Lower leg skin (tissue), 4 donors: ENCODE results near the gene ABLIM1. TPM values are rescaled to one million over a fixed set of nuclear protein-coding genes. Genes with fewer than 3 reads are reported as not detected.

Experiments used
- DNase-seq, 2 donors: peaks; one replicate each; pipeline ENCODE4 v3.0.0-alpha.2; 2019; ENCODE audit warnings: low spot score in 2 of 2
- H3K4me3 ChIP-seq: fragments of 200-600 bp; sonication (generic); 2 replicates; pipeline ENCODE4 v1.5.1; 2017; ENCODE audit warnings: mild to moderate bottlenecking, low read depth; ENCODE audit not compliant: poor library complexity, severe bottlenecking
- POLR2A ChIP-seq, 2 donors: fragments of 450-650 bp; IDR thresholded peaks; one replicate each; pipeline ENCODE4 v1.6.1; 2016 to 2017; ENCODE audit warnings: antibody characterized with exemption in 2 of 2, mild to moderate bottlenecking in 1 of 2, moderate library complexity in 1 of 2
- WGBS, 2 donors: methylation state at CpG; one replicate each; pipeline ENCODE4 v1.1.5; 2018; 5-methylcytosine and 5-hydroxymethylcytosine counted together
- intact Hi-C: fragments of 100-400 bp; cut with DNase I; formaldehyde crosslinking; loops from one replicate; pipeline ENCODE4 v1.15.0; 2023; ENCODE audit warnings: low total_unique reads
- total RNA-seq, 4 donors: library from RNA; depleted of rRNA; stranded (reverse); fragments of >200 nt; gene quantifications; one replicate each; pipeline ENCODE4 v1.1.0, GENCODE V29; 2016
- TF ChIP-seq, protein P1 (sequence below), 3 donors: fragments of 450-650 bp; IDR thresholded peaks; one replicate each; pipeline ENCODE4 v1.5.1; 2016; ENCODE audit warnings: antibody characterized with exemption in 3 of 3, mild to moderate bottlenecking in 3 of 3, moderate library complexity in 2 of 3

The ABLIM1 gene
- total RNA-seq, 4 donors from 2014 or later, result 171 to 258 (median 209) TPM

DNA sequence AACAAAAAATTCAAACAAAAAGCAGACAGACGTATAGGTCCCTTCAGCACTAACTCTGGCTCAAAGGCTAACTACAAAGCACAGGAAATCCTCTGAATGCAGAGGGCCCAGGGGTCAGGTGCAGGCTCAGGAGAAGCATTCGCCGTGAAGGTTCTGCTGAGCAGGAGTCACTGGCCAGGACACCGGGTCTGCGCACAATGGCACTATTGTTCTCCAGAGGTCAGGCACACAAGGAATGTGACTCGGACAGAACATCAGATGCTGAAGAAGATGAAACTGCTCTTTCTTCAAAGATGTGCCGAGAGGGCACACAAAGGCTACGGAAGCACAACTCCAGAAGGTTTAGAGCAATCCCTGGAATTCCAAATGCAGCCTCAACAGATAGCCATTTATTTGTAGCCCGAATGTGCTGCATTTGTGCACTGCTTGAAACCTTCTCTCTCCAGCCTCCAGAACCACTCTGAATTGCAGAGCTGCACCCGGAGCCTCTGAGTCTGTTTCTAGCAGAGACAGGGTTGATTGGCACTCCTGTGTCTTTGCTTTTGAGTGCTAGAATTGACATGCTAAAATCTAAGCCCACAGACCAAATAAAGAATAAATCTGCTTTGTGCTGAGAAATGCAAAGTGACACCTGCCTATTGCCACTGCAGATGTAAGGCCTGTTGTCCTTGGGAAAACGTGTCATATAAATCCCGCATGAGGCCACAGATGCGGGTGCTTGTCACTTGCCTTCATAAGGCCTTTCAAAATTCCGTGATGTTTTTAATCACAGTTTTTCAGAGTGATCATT lies 168.4 kb downstream of the ABLIM1 start:
- WGBS, 2 donors, result 81 to 86% methylated on average over 14 of the region's 14 CpGs
- TF ChIP-seq POLR2A (IDR thresholded peaks at IDR 0.05), result no peak
- TF ChIP-seq, protein P1, sequence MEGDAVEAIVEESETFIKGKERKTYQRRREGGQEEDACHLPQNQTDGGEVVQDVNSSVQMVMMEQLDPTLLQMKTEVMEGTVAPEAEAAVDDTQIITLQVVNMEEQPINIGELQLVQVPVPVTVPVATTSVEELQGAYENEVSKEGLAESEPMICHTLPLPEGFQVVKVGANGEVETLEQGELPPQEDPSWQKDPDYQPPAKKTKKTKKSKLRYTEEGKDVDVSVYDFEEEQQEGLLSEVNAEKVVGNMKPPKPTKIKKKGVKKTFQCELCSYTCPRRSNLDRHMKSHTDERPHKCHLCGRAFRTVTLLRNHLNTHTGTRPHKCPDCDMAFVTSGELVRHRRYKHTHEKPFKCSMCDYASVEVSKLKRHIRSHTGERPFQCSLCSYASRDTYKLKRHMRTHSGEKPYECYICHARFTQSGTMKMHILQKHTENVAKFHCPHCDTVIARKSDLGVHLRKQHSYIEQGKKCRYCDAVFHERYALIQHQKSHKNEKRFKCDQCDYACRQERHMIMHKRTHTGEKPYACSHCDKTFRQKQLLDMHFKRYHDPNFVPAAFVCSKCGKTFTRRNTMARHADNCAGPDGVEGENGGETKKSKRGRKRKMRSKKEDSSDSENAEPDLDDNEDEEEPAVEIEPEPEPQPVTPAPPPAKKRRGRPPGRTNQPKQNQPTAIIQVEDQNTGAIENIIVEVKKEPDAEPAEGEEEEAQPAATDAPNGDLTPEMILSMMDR (IDR thresholded peaks at IDR 0.05), result no peak
- no peak overlapping the region for H3K4me3 ChIP-seq
- DNase-seq, result no peak
- intact Hi-C loops, result no loop called here

DNA sequence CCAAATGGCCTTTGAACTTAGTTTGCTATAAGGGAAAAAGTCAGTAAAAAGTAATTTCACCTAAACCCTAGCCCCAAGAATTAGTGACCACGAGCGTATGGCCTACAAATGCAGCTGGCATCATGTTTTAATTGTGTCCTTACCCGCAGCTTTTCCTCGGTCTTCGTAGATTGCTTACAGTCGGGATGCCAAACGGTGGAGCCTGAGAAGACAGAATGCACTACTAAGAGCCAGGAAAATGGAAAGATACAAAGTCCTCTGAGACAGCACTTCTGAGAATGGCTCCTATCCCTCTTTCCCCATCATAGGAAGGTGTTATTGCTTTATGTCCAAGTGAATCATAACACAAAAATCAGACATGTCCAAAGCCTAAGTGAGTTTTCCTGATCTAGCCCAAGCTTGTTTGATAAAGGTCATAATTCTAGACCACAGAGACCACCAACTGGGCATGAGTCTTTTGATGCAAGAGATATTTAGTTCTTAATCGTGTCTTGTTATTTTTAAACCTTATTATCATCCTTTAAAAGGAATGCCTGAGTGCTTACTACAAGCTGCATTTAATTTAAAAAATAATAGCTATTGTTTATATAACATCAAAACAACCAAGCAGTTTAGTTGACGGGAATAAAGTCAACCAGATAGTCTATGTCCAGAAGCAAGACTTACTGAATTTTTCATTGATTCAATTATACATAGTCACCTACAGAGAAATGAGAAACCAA lies 170.1 kb downstream of the ABLIM1 start:
- intact Hi-C loops, result no loop called here
- no peak overlapping the region for H3K4me3 ChIP-seq
- TF ChIP-seq POLR2A (IDR thresholded peaks at IDR 0.05), result no peak
- TF ChIP-seq, protein P1 (IDR thresholded peaks at IDR 0.05), result no peak
- WGBS, 2 donors, result 89 to 93% methylated on average over 9 of the region's 9 CpGs
- DNase-seq, result no peak

DNA sequence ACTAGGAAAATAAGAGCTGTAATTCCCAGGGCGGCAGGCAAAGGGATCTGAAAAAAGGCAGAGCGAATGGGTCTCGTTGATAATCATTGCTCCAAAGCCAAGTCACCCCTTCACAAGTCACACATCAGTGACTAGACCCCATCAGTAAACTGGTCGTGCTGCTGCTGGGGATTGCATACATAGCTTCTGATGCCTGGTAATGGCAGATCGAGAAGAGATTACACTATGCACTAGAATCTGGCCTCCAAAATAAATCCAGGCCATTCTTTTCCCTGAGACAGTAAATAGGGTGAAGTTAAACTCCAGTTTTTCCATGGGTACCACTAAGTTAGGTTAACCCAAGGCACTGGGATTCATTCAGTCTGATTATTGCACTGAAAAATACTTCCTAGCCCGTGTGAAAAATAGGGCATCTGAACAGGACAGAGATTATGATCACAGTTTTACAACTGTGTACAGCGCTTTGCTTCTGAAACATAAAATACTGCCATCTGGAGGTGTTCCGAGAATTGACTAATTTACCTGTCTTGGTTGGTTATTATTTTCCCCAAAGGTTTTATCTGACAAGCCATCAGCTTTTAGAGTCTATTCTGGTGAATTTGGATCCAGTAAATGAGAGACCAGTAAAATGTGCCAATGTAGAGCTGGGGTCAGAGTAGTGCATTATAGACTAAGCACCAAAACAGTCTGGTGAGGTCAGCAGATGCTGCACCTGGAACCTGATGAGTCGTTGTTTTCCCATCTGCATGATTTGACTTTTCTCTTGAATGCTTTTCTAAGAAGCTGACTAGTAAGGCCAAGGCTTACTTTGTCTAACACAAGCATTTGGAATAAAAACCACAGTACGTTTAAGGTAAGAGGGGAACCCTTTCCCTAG lies 170.9 kb downstream of the ABLIM1 start:
- 83 to 88% methylated on average over 10 of the region's 10 CpGs for WGBS, 2 donors
- intact Hi-C loops, result no loop called here
- no peak overlapping the region for H3K4me3 ChIP-seq
- no peak for DNase-seq
- TF ChIP-seq, protein P1 (IDR thresholded peaks at IDR 0.05), result no peak
- no peak for TF ChIP-seq POLR2A (IDR thresholded peaks at IDR 0.05)

DNA sequence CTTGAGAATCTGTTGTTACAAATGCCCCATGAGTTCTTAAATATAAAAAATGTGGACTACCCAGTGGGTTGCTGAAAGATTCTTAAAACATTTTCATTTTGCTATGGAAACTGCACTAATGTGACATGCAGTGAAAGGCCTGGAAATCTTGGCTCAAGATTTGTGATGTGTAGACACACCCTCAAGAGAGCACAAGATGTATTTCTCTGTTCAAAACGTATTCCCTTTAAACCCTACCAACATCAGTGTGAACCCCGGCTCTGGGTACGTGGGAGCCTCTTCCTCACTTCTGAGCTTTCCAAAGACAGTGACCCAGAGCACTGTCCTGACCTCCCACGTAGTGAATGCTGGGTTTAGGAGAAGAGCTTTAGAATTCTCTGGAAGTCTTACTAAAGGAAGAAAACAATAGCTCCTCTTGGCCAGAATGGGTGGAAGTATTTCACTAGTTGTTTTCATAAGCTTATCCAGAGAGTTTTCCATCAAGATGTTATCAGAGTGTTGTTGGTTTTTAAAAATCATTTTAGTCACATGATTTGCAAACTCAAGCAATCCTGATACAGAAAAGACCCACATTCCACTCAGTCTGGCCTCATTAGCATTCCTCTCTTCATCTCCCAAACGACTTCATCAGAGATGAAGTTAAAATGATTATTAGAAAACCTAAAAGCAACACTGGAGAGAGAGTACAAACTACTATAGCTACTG lies 172.2 kb downstream of the ABLIM1 start:
- DNase-seq, result no peak
- intact Hi-C loops, result no loop called here
- no peak overlapping the region for H3K4me3 ChIP-seq
- no peak for TF ChIP-seq POLR2A (IDR thresholded peaks at IDR 0.05)
- TF ChIP-seq, protein P1 (IDR thresholded peaks at IDR 0.05), result no peak
- WGBS, 2 donors, result 54 to 57% methylated on average over 5 of the region's 5 CpGs

DNA sequence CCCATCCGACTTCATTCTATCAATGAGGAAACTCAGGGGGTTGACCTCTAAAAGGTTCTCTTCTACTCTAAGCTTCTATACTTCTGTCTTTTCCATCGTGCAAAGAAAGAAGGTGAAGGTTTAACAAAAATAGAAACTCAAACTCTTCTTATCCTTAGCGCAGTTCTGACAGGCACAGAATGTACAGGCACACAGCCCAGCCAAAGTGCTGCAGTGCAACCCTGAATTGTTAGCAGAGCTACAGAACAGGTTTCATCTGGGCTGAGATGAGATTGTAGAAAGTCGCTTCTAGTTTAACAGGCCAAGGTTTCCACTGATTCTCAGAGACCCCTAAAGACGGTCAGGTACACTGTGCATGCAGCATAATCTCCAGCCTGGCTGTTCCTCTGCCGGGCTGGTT lies 174.5 kb downstream of the ABLIM1 start:
- intact Hi-C loops, result no loop called here
- TF ChIP-seq, protein P1 (IDR thresholded peaks at IDR 0.05), result no peak
- TF ChIP-seq POLR2A (IDR thresholded peaks at IDR 0.05), result no peak
- 79 to 88% methylated on average over 6 of the region's 6 CpGs for WGBS, 2 donors
- no peak overlapping the region for H3K4me3 ChIP-seq
- no peak for DNase-seq
